A549 (cell line): ENCODE data around the gene ZFHX3. TPM values are rescaled to one million over a fixed set of nuclear protein-coding genes. Genes with fewer than 3 reads are reported as not detected.

Source experiments
- ATAC-seq, 2 experiments: fragments of 200-7000 bp in 1 of 2; fragments of >200 bp in 1 of 2; cut with Nextera tagmentation in 1 of 2; cut with Tn5 transposase in 1 of 2; 3 replicates each; pipeline versions ENCODE4 v1.8.0 to v1.9.1; 2018 to 2020; ENCODE audit warnings: mild to moderate bottlenecking in 1 of 2, moderate library complexity in 1 of 2
- CTCF ChIA-PET: fragments of 300-600 bp; sonication (Branson Sonifier 250); formaldehyde crosslinking; extraction: SDS; loops from one replicate; lab custom pipeline; 2021; ENCODE audit warnings: antibody characterized with exemption, inconsistent platforms; lab: Yijun Ruan, JAX
- POLR2A ChIA-PET: fragments of 350-600 bp; formaldehyde crosslinking; extraction: SDS; loops from one replicate; lab custom pipeline; 2021; ENCODE audit warnings: antibody characterized with exemption, inconsistent platforms; lab: Yijun Ruan, JAX
- DNase-seq, 2 experiments: peaks; one replicate each; pipeline versions ENCODE4 v3.0.0 to v3.0.0-alpha.2; 2011 to 2016; ENCODE audit warnings: low read depth in 1 of 2, low spot score in 1 of 2
- FAIRE-seq: peaks from 2 replicates; lab custom pipeline; 2011; peaks lifted over from hg19 to GRCh38; lab: Jason Lieb, UNC
- H3K27ac ChIP-seq, 2 experiments: fragments of >200 bp; sonication (Bioruptor Twin); formaldehyde crosslinking; 3 replicates each; pipeline ENCODE4 v1.5.1; 2016 to 2017
- H3K4me1 ChIP-seq: fragments of >200 bp; sonication (Bioruptor Twin); formaldehyde crosslinking; 3 replicates; pipeline ENCODE4 v1.6.1; 2016
- H3K4me2 ChIP-seq: fragments of >200 bp; sonication (Bioruptor Twin); formaldehyde crosslinking; 3 replicates; pipeline ENCODE4 v1.6.1; 2016
- H3K4me3 ChIP-seq: fragments of >200 bp; sonication (Bioruptor Twin); formaldehyde crosslinking; 3 replicates; pipeline ENCODE4 v1.5.1; 2016
- H3K9me3 ChIP-seq: fragments of >200 bp; sonication (Bioruptor Twin); formaldehyde crosslinking; 3 replicates; pipeline ENCODE4 v1.6.1; 2016
- CBX8 ChIP-seq: fragments of 200-600 bp; sonication (generic); IDR thresholded peaks from 2 replicates; pipeline ENCODE4 v1.6.1; 2016
- CHD4 ChIP-seq: fragments of 200-600 bp; sonication (generic); IDR thresholded peaks from 2 replicates; pipeline ENCODE4 v1.6.1; 2016; ENCODE audit warnings: antibody characterized with exemption, mild to moderate bottlenecking, borderline replicate concordance
- EHF ChIP-seq: fragments of 250-450 bp; sonication (Bioruptor Pico); IDR thresholded peaks from 2 replicates; pipeline ENCODE4 v1.5.0; 2020; ENCODE audit warnings: mild to moderate bottlenecking
- EHMT2 ChIP-seq: fragments of 200-600 bp; sonication (generic); IDR thresholded peaks from 2 replicates; pipeline ENCODE4 v1.6.1; 2016; ENCODE audit warnings: antibody characterized with exemption, low read depth, mild to moderate bottlenecking, moderate library complexity
- EP300 ChIP-seq, 2 experiments: fragments of >200 bp; sonication (Bioruptor Twin); formaldehyde crosslinking; IDR thresholded peaks; 2 replicates in 1 of 2; 3 replicates in 1 of 2; pipeline ENCODE4 v1.6.1; 2016 to 2017
- FOXS1 ChIP-seq: fragments of 250-450 bp; sonication (Bioruptor Pico); IDR thresholded peaks from 2 replicates; pipeline ENCODE4 v1.5.0; 2020; ENCODE audit warnings: mild to moderate bottlenecking, moderate library complexity
- HOXA7 ChIP-seq: fragments of 250-450 bp; sonication (Bioruptor Pico); IDR thresholded peaks from 2 replicates; pipeline ENCODE4 v1.5.0; 2020; ENCODE audit warnings: mild to moderate bottlenecking, moderate library complexity
- JUN ChIP-seq, 2 experiments: fragments of >200 bp; sonication (Bioruptor Twin); formaldehyde crosslinking; IDR thresholded peaks; 2 replicates in 1 of 2; 3 replicates in 1 of 2; pipeline ENCODE4 v1.6.1; 2016 to 2017
- NFE2L2 ChIP-seq: fragments of 150-350 bp; conservative IDR thresholded peaks from 2 replicates; pipeline ENCODE4 v1.6.1; 2014; ENCODE audit warnings: low read length
- NPAS2 ChIP-seq: fragments of 250-450 bp; sonication (Bioruptor Pico); IDR thresholded peaks from 2 replicates; pipeline ENCODE4 v1.8.0; 2022; ENCODE audit warnings: mild to moderate bottlenecking, moderate library complexity, borderline replicate concordance
- PHF8 ChIP-seq: fragments of 200-600 bp; sonication (generic); IDR thresholded peaks from 2 replicates; pipeline ENCODE4 v1.6.1; 2016; ENCODE audit warnings: low read depth, mild to moderate bottlenecking, antibody characterized with exemption, moderate library complexity, borderline replicate concordance
- POLR2AphosphoS2 ChIP-seq: conservative IDR thresholded peaks from 2 replicates; pipeline ENCODE4 v1.6.1; 2012; ENCODE audit warnings: low read length, improper control_type of control experiment, inconsistent platforms
- REST ChIP-seq: fragments of 200-600 bp; sonication (generic); IDR thresholded peaks from 2 replicates; pipeline ENCODE4 v1.6.1; 2016; ENCODE audit warnings: antibody characterized with exemption, mild to moderate bottlenecking, moderate library complexity
- USF2 ChIP-seq: fragments of 450-650 bp; IDR thresholded peaks from 2 replicates; pipeline ENCODE4 v1.6.1; 2014; ENCODE audit warnings: antibody characterized with exemption
- WGBS: methylation state at CpG from one replicate; pipeline ENCODE4 v1.1.6; 2017; ENCODE audit errors: missing lambda C conversion rate; 5-methylcytosine and 5-hydroxymethylcytosine counted together
- polyA plus RNA-seq, 4 experiments: library from polyadenylated mRNA; depleted of rRNA in 3 of 4; stranded (reverse); fragments of >200 nt; fragmentation: RNase III in 1 of 4; extraction: RNeasy Plus Mini Kit Qiagen cat#74134 plus additional on column Dnase treatment in 1 of 4; gene quantifications; 2 replicates in 3 of 4; 3 replicates in 1 of 4; pipeline ENCODE4 v1.2.3, GENCODE V29; 2011 to 2017
- TF ChIP-seq, protein P1 (sequence below): fragments of 250-450 bp; sonication (Bioruptor Pico); IDR thresholded peaks from 2 replicates; pipeline ENCODE4 v1.5.0; 2021; ENCODE audit warnings: mild to moderate bottlenecking, moderate library complexity, borderline replicate concordance

ZFHX3 gene
- polyA plus RNA-seq, 2 of the 4 experiments (the other 2 are of a cell fraction) = 3.9 to 6.5 TPM

DNA sequence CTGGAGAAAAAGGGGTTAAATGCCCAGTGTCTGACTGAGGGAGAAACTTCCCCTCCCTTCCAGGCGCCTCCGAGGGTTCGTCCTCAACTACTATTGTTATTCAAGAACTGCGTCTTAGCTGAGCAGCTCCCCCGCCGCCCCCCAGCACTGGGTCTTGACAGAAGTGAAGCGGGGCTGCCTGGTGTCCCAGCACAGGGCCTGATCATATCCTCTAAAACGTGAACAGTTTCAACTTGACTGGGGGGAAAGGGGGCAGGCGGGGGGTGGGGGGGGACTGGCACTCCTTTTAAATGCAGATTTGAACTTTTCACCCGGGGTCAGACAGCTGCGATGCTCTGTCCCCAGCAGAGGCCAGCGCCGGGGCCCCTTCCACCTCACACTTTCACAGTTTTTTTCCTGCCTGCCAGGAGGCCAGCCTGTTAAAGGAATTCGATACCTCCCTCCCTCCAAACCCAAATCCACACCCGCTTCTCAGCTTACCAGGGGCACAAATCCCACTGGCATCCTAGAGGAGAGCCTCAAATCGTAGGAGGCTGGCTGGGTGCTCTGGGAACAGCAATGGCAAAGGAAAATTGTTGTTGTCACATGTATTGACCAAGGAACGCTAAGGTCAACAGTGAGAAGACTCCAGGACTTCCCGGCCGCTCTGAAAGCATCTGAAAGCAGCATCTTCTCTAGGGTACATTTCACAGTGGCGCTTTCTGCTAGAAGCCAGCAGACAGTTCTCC, 14.5 kb downstream of the ZFHX3 start:
- CTCF ChIA-PET = interaction anchor here (0.6 kb wide), 1 partner anchor 60 kb away, joined by 3 read pairs; no protein-coding TSS in a partner anchor
- WGBS = 63% methylated on average over 19 of the region's 20 CpGs
- POLR2A ChIA-PET = no interaction called here
- DNase-seq (no peak), FAIRE-seq (no peak), ATAC-seq (peak in 1 of 2 experiments; percentile 21; a peak in 3 of 6 replicates)
- TF ChIP-seq EHMT2 = no peak
- no peak for TF ChIP-seq USF2
- no peak for TF ChIP-seq FOXS1 (CRISPR knock-in tag)
- TF ChIP-seq, protein P1, sequence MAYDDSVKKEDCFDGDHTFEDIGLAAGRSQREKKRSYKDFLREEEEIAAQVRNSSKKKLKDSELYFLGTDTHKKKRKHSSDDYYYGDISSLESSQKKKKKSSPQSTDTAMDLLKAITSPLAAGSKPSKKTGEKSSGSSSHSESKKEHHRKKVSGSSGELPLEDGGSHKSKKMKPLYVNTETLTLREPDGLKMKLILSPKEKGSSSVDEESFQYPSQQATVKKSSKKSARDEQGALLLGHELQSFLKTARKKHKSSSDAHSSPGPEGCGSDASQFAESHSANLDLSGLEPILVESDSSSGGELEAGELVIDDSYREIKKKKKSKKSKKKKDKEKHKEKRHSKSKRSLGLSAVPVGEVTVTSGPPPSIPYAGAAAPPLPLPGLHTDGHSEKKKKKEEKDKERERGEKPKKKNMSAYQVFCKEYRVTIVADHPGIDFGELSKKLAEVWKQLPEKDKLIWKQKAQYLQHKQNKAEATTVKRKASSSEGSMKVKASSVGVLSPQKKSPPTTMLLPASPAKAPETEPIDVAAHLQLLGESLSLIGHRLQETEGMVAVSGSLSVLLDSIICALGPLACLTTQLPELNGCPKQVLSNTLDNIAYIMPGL (CRISPR knock-in tag) = no peak
- no peak for TF ChIP-seq REST
- Histone ChIP-seq H3K27ac (peak overlapping the region in 1 of 2 experiments; percentile 65; a peak in 3 of 6 replicates), H3K4me1 (peaks cover 47% of the 10 kb centered on the region), H3K4me2 (peak overlapping the region; percentile 42), H3K9me3 (no peaks in the 10 kb centered on the region), H3K4me3 (no peak overlapping the region)

- TF ChIP-seq PHF8 (no peak), HOXA7 (CRISPR knock-in tag) (no peak), NFE2L2 (no peak), EHF (CRISPR knock-in tag) (no peak), CHD4 (no peak), EP300 (IDR thresholded peaks at IDR 0.05) (no peak), POLR2AphosphoS2 (no peak), NPAS2 (CRISPR knock-in tag) (no peak), JUN (IDR thresholded peaks at IDR 0.05) (no peak), CBX8 (no peak)
- TF ChIP-seq, all 56 proteins: peak for 0
- WGBS = 71% methylated on average over 10 of the region's 10 CpGs
- DNase-seq (no peak), FAIRE-seq (no peak), ATAC-seq (peak in 1 of 2 experiments; percentile 19; a peak in 3 of 6 replicates)
- Histone ChIP-seq H3K4me1 (peaks cover 47% of the 10 kb centered on the region), H3K9me3 (no peaks in the 10 kb centered on the region), H3K4me2 (peak overlapping the region; percentile 42), H3K27ac (peak overlapping the region in 1 of 2 experiments; percentile 65; a peak in 3 of 6 replicates), H3K4me3 (no peak overlapping the region)
- CTCF ChIA-PET = no interaction called here
- POLR2A ChIA-PET = no interaction called here
Measured at GRCh38 chr16:73032541-73033270, 15.2 kb downstream of the ZFHX3 start.
